Right lobe of liver (tissue), 4 donors: Measurements from ENCODE around the gene NLGN4X.

Experiments used
- POLR2A ChIP-seq: fragments of 450-650 bp; IDR thresholded peaks from one replicate; pipeline ENCODE4 v1.6.1; 2017; ENCODE audit warnings: antibody characterized with exemption, mild to moderate bottlenecking
- TF ChIP-seq, protein P1 (sequence below), 4 donors: fragments of 200-600 bp in 3 of 4; fragments of 450-650 bp in 1 of 4; IDR thresholded peaks; one replicate each; pipeline versions ENCODE4 v1.5.1 to v1.8.0; 2016 to 2022; ENCODE audit warnings: antibody characterized with exemption in 4 of 4, mild to moderate bottlenecking in 2 of 4
- donor health status: DM: no; HTN: no; CAD: no.
- donor health status: DM: no; HTN: no; CAD: no.
- donor health status: DM: no; HTN: yes; CAD: no.

DNA sequence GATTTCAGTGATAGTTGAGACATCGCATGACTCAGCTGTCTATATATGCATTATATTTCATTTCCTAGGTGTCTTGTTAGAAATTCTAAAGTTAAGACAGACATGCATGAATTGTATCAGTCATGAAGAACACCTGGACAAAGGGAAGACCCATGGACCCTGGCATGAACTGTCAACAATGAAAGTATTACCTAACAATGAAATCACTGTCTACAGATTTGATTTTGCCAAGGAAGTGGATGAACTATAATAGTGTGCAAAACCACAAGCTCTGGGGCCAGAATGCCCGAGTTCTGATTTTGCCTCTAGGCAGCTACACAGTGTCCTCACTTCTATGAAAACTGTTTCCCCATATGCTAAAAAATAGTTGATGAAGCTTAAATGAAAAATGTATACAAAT, 386.1 kb downstream of the NLGN4X start:
- TF ChIP-seq, protein P1, sequence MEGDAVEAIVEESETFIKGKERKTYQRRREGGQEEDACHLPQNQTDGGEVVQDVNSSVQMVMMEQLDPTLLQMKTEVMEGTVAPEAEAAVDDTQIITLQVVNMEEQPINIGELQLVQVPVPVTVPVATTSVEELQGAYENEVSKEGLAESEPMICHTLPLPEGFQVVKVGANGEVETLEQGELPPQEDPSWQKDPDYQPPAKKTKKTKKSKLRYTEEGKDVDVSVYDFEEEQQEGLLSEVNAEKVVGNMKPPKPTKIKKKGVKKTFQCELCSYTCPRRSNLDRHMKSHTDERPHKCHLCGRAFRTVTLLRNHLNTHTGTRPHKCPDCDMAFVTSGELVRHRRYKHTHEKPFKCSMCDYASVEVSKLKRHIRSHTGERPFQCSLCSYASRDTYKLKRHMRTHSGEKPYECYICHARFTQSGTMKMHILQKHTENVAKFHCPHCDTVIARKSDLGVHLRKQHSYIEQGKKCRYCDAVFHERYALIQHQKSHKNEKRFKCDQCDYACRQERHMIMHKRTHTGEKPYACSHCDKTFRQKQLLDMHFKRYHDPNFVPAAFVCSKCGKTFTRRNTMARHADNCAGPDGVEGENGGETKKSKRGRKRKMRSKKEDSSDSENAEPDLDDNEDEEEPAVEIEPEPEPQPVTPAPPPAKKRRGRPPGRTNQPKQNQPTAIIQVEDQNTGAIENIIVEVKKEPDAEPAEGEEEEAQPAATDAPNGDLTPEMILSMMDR (IDR thresholded peaks at IDR 0.05) = no peak
- no peak for TF ChIP-seq POLR2A
